Activated CD8-positive, alpha-beta T cell treated with anti-CD3 and anti-CD28 coated beads for 36 hours (primary cell): ENCODE data around the gene GUCY2C. TPM values are rescaled to one million over a fixed set of nuclear protein-coding genes. Genes with fewer than 3 reads are reported as not detected.
"Not testable (repeated sequence)": the region's sequence is repeated elsewhere in the genome, so short reads cannot be mapped to it uniquely, and the experiment has no call there.

Experiments
- ATAC-seq: fragments of 200-7000 bp; cut with Tn5 transposase; one replicate; pipeline ENCODE4 v1.10.0; 2021; ENCODE audit warnings: mild to moderate bottlenecking, moderate library complexity
- CTCF ChIA-PET: fragments of 350-600 bp; sonication (Branson Sonifier 250); formaldehyde crosslinking; loops from one replicate; lab custom pipeline; 2021; ENCODE audit warnings: antibody characterized with exemption; lab: Charles Lee
- POLR2A ChIA-PET: fragments of 350-600 bp; sonication (Branson Sonifier 250); formaldehyde crosslinking; loops from one replicate; lab custom pipeline; 2021; ENCODE audit warnings: antibody characterized with exemption; lab: Charles Lee
- DNase-seq: peaks from one replicate; pipeline ENCODE4 v3.0.0-alpha.2; 2020
- H3K27ac Mint-ChIP-seq: one replicate; pipeline ENCODE4 v1.8.0; 2021; ENCODE audit warnings: mild to moderate bottlenecking, mixed read lengths
- H3K27me3 Mint-ChIP-seq: one replicate; pipeline ENCODE4 v1.8.0; 2021; ENCODE audit warnings: mixed read lengths
- H3K36me3 Mint-ChIP-seq: one replicate; pipeline ENCODE4 v1.8.0; 2021; ENCODE audit warnings: low read depth, mixed read lengths
- H3K4me1 Mint-ChIP-seq: one replicate; pipeline ENCODE4 v1.8.0; 2021; ENCODE audit warnings: low read depth, mixed read lengths
- H3K4me3 Mint-ChIP-seq: one replicate; pipeline ENCODE4 v1.8.0; 2021; ENCODE audit warnings: mild to moderate bottlenecking, moderate library complexity, mixed read lengths
- H3K9me3 Mint-ChIP-seq: one replicate; pipeline ENCODE4 v1.8.0; 2021; ENCODE audit warnings: mixed read lengths
- intact Hi-C: fragments of 100-400 bp; cut with micrococcal nuclease; formaldehyde crosslinking; loops from one replicate; pipeline ENCODE4 v1.10.0; 2022
- total RNA-seq, 2 experiments: library from RNA; stranded (reverse); gene quantifications; one replicate each; pipeline ENCODE4 v1.2.3, GENCODE V29; 2021
- TF ChIP-seq, protein P1 (sequence below): fragments of 200-600 bp; IDR thresholded peaks from one replicate; pipeline ENCODE4 v1.8.0; 2022; ENCODE audit warnings: antibody characterized with exemption, mild to moderate bottlenecking

Gene GUCY2C
- total RNA-seq, 2 experiments from 2014 or later, result not detected

DNA sequence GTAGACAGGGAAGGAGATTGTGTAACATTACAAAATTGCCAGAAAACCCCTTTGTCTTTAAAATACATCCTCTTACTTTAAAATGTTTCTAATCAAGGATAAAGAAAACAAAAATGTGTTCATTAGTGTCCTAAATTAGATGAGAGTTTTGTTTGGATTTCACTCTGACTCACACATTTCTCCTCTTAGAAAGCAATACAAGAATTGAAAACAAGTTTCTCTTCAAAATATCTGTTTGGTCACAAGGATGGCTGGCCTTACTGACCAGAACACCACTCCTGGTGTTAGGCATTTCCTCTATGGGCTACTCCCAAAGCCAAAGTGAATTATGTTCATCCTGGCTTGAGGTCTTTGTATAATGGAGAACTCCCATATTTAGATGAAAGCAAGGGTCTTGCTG, 6.4 kb downstream of the GUCY2C start:
- no peaks in the 10 kb centered on the region for H3K36me3 Mint-ChIP-seq
- H3K4me1 Mint-ChIP-seq, result no peaks in the 10 kb centered on the region
- no peak overlapping the region for H3K27ac Mint-ChIP-seq
- H3K4me3 Mint-ChIP-seq, result no peak overlapping the region
- CTCF ChIA-PET, result no interaction called here
- DNase-seq (no peak), ATAC-seq (no peak)
- TF ChIP-seq, protein P1, sequence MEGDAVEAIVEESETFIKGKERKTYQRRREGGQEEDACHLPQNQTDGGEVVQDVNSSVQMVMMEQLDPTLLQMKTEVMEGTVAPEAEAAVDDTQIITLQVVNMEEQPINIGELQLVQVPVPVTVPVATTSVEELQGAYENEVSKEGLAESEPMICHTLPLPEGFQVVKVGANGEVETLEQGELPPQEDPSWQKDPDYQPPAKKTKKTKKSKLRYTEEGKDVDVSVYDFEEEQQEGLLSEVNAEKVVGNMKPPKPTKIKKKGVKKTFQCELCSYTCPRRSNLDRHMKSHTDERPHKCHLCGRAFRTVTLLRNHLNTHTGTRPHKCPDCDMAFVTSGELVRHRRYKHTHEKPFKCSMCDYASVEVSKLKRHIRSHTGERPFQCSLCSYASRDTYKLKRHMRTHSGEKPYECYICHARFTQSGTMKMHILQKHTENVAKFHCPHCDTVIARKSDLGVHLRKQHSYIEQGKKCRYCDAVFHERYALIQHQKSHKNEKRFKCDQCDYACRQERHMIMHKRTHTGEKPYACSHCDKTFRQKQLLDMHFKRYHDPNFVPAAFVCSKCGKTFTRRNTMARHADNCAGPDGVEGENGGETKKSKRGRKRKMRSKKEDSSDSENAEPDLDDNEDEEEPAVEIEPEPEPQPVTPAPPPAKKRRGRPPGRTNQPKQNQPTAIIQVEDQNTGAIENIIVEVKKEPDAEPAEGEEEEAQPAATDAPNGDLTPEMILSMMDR, result no peak
- POLR2A ChIA-PET, result no interaction called here
- H3K9me3 Mint-ChIP-seq, result no peaks in the 10 kb centered on the region
- H3K27me3 Mint-ChIP-seq, result no peaks in the 10 kb centered on the region
- intact Hi-C loops, result no loop called here

GRCh38 chr12:14689144-14689543, 7.3 kb downstream of the GUCY2C start:
- H3K36me3 Mint-ChIP-seq, result no peaks in the 10 kb centered on the region
- ATAC-seq (no peak), DNase-seq (no peak)
- H3K27me3 Mint-ChIP-seq, result no peaks in the 10 kb centered on the region
- H3K9me3 Mint-ChIP-seq, result no peaks in the 10 kb centered on the region
- H3K4me1 Mint-ChIP-seq, result no peaks in the 10 kb centered on the region
- no peak overlapping the region for H3K4me3 Mint-ChIP-seq
- CTCF ChIA-PET, result no interaction called here
- no peak overlapping the region for H3K27ac Mint-ChIP-seq
- TF ChIP-seq, protein P1, result no peak
- POLR2A ChIA-PET, result no interaction called here
- intact Hi-C loops, result no loop called here

DNA sequence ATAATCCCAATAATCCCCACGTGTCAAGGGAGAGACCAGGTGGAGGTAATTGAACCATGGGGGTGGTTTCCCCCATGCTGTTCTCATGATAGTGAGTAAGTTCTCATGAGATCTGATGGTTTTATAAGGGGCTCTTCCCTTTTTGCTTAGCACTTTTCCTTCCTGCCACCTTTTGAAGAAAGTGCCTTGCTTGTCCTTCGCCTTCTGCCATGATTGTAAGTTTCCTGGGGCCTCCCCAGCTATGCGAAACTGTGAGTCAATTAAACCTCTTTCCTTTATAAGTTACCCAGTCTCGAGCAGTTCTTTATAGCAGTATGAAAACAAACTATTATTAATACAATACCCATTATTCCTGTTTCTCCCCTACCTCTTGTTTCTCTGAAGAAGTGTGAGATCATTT, 14.2 kb downstream of the GUCY2C start:
- H3K36me3 Mint-ChIP-seq, POLR2A ChIA-PET, H3K27me3 Mint-ChIP-seq, intact Hi-C loops, H3K27ac Mint-ChIP-seq, H3K4me3 Mint-ChIP-seq, H3K9me3 Mint-ChIP-seq: not testable (repeated sequence)
- CTCF ChIA-PET, result interaction anchor here (0.7 kb wide), 1 partner anchor 39 kb away, joined by 3 read pairs; no protein-coding TSS in a partner anchor
- ATAC-seq, result peak; percentile 30
- DNase-seq, result peak; percentile 19
- H3K4me1 Mint-ChIP-seq, result peaks cover 15% of the 10 kb centered on the region

GRCh38 chr12:14681625-14682024, 14.8 kb downstream of the GUCY2C start:
- intact Hi-C loops, result no loop called here
- DNase-seq (no peak), ATAC-seq (peak; percentile 53)
- H3K4me1 Mint-ChIP-seq, result peaks cover 15% of the 10 kb centered on the region
- H3K36me3 Mint-ChIP-seq, result no peaks in the 10 kb centered on the region
- H3K9me3 Mint-ChIP-seq, result no peaks in the 10 kb centered on the region
- H3K4me3 Mint-ChIP-seq, result no peak overlapping the region
- POLR2A ChIA-PET, result no interaction called here
- TF ChIP-seq, protein P1, result no peak
- no peak overlapping the region for H3K27ac Mint-ChIP-seq
- CTCF ChIA-PET, result interaction anchor here (0.7 kb wide), 1 partner anchor 38 kb away, joined by 3 read pairs; no protein-coding TSS in a partner anchor
- H3K27me3 Mint-ChIP-seq, result peaks cover 2% of the 10 kb centered on the region

- peaks cover 2% of the 10 kb centered on the region for H3K27me3 Mint-ChIP-seq
- TF ChIP-seq, protein P1, result no peak
- ChIA-PET CTCF (no interaction called here), POLR2A (no interaction called here)
- intact Hi-C loops, result no loop called here
- no peaks in the 10 kb centered on the region for H3K9me3 Mint-ChIP-seq
- DNase-seq, result no peak
- ATAC-seq, result no peak
- H3K36me3 Mint-ChIP-seq, result no peaks in the 10 kb centered on the region
- H3K4me1 Mint-ChIP-seq, result peaks cover 15% of the 10 kb centered on the region
- H3K27ac Mint-ChIP-seq, result no peak overlapping the region
- H3K4me3 Mint-ChIP-seq, result no peak overlapping the region
These were observed 15.2 kb downstream of the GUCY2C start for GRCh38 chr12:14681190-14681589.
